SJCRH30 (cell line): ENCODE results near the gene DGKG. TPM values are rescaled to one million over a fixed set of nuclear protein-coding genes. Genes with fewer than 3 reads are reported as not detected.

Experiments used
- DNase-seq, 2 experiments: peaks; one replicate each; pipeline ENCODE4 v3.0.0-alpha.2; 2015 to 2020
- H3K27ac ChIP-seq: fragments of 250-450 bp; sonication (Bioruptor Pico); 2 replicates; pipeline ENCODE4 v1.5.1; 2020; ENCODE audit warnings: mild to moderate bottlenecking, moderate library complexity
- H3K27me3 ChIP-seq: fragments of 250-450 bp; sonication (Bioruptor Pico); 2 replicates; pipeline ENCODE4 v1.5.1; 2020; ENCODE audit warnings: mild to moderate bottlenecking, moderate library complexity
- H3K36me3 ChIP-seq: fragments of 250-450 bp; sonication (Bioruptor Pico); 2 replicates; pipeline ENCODE4 v1.5.1; 2020; ENCODE audit warnings: mild to moderate bottlenecking, moderate library complexity
- H3K4me1 ChIP-seq: fragments of 250-450 bp; sonication (Bioruptor Pico); 2 replicates; pipeline ENCODE4 v1.5.1; 2020; ENCODE audit warnings: mild to moderate bottlenecking, moderate library complexity
- H3K4me3 ChIP-seq: fragments of 250-450 bp; sonication (Bioruptor Pico); 2 replicates; pipeline ENCODE4 v1.5.1; 2020; ENCODE audit warnings: mild to moderate bottlenecking, moderate library complexity
- H3K9me3 ChIP-seq: fragments of 250-450 bp; sonication (Bioruptor Pico); replicated peaks from 2 replicates; pipeline ENCODE4 v1.5.1; 2020; ENCODE audit warnings: mild to moderate bottlenecking, moderate library complexity
- total RNA-seq: library from RNA; depleted of rRNA; stranded (reverse); fragments of >200 nt; shearing (Covaris generic); gene quantifications from 2 replicates; pipeline ENCODE4 v1.2.3, GENCODE V29; 2014

The DGKG gene
- total RNA-seq, 1 experiment from 2014 or later, result 0.08 TPM

DNA sequence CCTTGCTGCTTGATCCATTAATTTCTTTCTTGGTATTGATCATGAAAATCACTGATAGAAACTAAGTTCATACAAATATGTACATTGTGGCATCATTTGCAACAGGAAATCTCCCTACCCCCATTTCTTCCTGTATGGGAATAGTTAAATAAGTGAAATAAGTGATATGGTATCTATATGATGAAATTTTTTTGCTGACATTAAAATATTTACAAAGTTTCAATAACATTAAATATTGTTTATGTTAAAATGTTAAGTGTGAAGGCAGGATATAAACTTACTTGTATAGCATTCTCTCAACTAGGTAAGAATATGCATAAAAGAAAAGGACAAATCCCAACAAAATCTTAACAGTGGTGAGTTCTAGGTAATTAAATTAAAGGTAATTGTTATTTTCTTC lies 193.1 kb downstream of the DGKG start:
- H3K27me3 ChIP-seq, result no peaks in the 10 kb centered on the region

DNA sequence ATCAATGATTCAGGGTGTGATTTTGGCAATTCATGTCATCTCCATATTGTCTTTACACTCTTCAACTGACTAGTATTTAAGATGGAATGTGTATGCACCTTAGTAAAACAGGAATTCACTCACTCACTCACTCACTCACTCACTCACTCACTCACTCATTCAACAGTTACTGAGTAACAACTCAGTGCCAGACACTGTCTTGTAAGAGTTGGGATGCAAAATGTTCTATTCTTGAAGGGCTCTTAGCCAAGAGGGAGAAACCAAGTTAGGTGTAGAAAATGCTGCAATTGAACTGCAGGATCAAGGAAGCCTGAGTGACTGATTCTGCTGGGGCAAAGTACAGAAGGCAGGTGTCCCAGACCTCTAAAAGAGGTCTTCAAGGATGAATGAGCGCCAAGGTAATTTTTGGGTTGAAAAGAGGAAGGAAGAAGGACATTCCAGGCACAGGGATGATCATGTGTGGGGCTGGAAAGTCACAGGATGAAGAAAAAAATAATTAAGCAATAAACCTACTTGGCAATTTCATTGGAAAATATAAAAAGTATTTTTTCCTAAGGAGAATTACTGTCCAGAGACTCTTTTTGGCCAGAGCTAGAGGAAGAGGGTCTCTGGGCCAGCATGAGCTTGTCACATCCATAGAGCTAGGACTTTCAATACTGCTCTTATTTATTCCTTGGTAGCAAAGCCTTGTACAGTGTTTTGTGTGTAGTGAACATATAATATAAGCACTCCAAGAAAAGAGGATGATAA lies 194.2 kb downstream of the DGKG start:
- no peaks in the 10 kb centered on the region for H3K27me3 ChIP-seq

More for the DNA sequence above, 193.1 kb downstream of the DGKG start:
- Histone ChIP-seq H3K9me3 (no peaks in the 10 kb centered on the region), H3K36me3 (no peaks in the 10 kb centered on the region), H3K4me3 (no peak overlapping the region), H3K27ac (no peak overlapping the region), H3K4me1 (peaks cover 22% of the 10 kb centered on the region)
- no peak for DNase-seq

DNA sequence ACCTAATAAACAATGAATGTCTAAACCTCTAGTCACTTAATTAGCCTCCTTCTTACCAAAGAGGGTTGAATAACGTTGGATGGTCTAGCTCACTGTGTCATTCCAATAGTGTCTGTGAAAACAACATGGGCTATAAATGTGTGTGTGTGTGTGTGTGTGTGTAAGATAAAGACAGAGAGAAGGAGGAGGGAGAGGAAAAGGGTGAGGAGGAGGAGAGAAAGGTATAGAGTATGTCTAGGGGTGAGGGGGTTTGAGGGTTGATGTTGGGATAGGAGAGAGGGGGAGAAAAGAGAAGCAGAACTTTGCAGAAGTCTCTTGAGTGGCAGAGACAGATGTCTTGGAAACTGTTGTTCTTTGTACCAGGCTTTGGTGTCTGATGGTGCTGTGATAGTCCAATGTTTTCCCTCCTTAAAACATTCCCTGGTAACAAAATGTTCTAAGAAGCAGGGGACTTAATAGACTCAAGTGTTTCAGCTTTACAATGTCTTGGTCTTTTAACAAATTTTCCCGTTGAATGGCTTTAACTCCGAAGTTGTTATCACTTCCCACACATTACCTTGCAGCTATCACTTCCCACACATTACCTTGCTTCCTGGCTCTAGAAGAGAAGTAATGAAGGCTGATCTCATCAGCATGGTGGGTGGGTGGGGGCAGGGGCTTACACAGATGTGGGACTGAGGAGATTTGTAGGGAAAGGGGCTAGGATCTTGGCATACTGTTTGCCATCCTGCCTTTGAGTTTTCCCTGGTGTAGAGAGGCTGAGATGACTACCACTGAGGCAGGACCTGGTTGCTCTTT lies 195.3 kb downstream of the DGKG start:
- Histone ChIP-seq H3K4me1 (peaks cover 22% of the 10 kb centered on the region), H3K36me3 (no peaks in the 10 kb centered on the region), H3K4me3 (no peak overlapping the region), H3K9me3 (no peaks in the 10 kb centered on the region), H3K27me3 (no peaks in the 10 kb centered on the region), H3K27ac (peak overlapping the region; percentile 15; the same call in 1 of the 2 replicates)
- DNase-seq, result peak; percentile 13 to 70

More for the DNA sequence above, 194.2 kb downstream of the DGKG start:
- H3K4me1 ChIP-seq, result peaks cover 22% of the 10 kb centered on the region
- H3K27ac ChIP-seq, result no peak overlapping the region
- DNase-seq, result no peak
- no peak overlapping the region for H3K4me3 ChIP-seq
- no peaks in the 10 kb centered on the region for H3K9me3 ChIP-seq
- H3K36me3 ChIP-seq, result no peaks in the 10 kb centered on the region

DNA sequence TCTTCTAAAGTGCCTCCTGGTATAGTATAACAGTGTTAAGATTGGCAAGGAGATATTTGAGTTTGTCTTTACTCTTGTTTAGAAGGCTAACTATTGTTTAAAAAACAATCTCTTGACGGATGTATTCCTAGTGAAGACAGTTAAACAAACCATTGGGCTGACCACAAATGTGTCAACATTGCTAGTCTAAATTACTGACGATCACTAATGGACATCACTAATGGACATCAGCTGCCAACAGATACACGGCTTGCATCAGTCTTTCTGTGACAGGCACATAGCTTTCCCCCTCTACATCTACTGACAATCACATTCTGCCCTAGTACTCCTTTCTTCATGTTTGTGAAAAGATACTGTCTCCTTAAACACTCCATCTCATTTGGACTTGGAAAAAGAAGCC lies 196.0 kb downstream of the DGKG start:
- peaks cover 22% of the 10 kb centered on the region for H3K4me1 ChIP-seq
- H3K4me3 ChIP-seq, result no peak overlapping the region
- peak overlapping the region; percentile 15; the same call in 1 of the 2 replicates for H3K27ac ChIP-seq
- no peaks in the 10 kb centered on the region for H3K36me3 ChIP-seq
- H3K27me3 ChIP-seq, result no peaks in the 10 kb centered on the region
- DNase-seq, result peak in 1 of 2 experiments; percentile 29
- H3K9me3 ChIP-seq, result no peaks in the 10 kb centered on the region

DNA sequence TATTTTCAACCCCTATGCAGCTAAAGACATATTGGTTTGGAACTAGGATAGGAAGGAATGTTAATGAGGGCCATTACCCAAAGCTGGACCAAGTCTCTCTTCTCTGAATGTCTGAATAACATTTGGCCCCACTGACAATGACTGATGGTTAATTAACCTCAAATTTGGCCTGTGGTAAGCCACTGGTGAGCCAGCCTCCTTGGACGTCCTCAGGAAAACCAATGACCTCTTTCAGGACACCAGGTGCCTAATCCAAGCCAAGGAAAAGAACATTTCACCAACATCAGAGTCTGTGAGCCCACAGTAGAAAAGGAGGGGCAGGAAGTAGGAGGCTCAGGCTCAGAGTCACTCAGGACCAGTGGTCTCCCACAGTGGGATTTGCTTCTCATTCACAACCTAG lies 196.7 kb downstream of the DGKG start:
- Histone ChIP-seq H3K9me3 (no peaks in the 10 kb centered on the region), H3K4me3 (no peak overlapping the region), H3K4me1 (peaks cover 22% of the 10 kb centered on the region), H3K27ac (no peak overlapping the region), H3K36me3 (no peaks in the 10 kb centered on the region), H3K27me3 (no peaks in the 10 kb centered on the region)
- DNase-seq, result peak; percentile 7 to 33

- Histone ChIP-seq H3K36me3 (no peaks in the 10 kb centered on the region), H3K9me3 (no peaks in the 10 kb centered on the region), H3K4me1 (peaks cover 22% of the 10 kb centered on the region), H3K4me3 (no peak overlapping the region), H3K27ac (no peak overlapping the region), H3K27me3 (no peaks in the 10 kb centered on the region)
- DNase-seq, result no peak
These were observed 197.3 kb downstream of the DGKG start for GRCh38 chr3:186164696-186165095.

DNA sequence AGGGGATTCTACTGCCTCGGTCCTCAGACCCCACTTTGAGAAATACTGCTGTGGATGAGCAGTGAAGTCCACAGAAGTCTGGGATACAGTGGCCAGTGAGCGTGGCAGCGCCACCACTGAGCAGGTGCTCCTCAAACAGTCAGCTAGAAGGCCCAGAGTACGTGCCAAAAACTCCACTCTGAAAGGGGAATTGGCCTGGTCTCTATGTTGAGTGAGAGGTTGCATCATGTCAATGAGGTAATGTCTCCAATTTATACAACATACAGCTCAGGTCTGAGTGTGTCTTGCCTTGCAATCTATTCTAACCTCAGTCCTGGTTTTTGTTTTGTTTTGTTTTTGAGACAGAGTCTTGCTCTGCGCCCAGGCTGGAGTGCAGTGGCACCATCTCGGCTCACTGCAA lies 199.8 kb downstream of the DGKG start:
- Histone ChIP-seq H3K9me3 (no peaks in the 10 kb centered on the region), H3K27me3 (no peaks in the 10 kb centered on the region), H3K4me3 (no peak overlapping the region), H3K27ac (no peak overlapping the region), H3K36me3 (no peaks in the 10 kb centered on the region), H3K4me1 (peaks cover 22% of the 10 kb centered on the region)
- DNase-seq, result no peak

DNA sequence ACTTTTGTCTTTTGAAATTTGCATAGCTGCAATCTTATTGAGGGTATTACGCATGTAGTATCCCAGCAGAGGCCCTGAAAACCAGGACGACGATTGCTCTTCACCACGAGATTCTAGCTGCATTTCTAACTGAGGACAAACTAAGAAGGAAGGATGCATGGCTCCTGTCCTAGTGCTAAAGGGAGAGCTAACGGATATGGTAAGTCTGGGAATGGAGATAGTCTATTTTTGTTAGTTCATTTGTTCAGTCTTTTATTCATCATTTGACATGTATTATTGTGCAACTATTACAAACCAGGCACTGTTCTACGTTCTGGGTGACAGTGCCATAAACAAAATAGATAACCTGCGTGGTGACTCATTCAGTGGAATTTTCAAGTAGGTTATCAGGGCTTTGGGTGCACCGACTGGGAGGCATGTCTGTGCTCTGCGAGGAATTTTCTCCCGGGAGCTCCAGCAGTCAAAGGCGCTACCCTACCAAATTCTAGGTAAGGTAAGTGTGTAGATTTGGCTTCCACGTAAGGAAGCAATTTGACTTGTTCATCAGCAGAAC lies 201.3 kb downstream of the DGKG start:
- Histone ChIP-seq H3K27ac (no peak overlapping the region), H3K4me3 (no peak overlapping the region), H3K36me3 (no peaks in the 10 kb centered on the region), H3K4me1 (peaks cover 9% of the 10 kb centered on the region), H3K27me3 (no peaks in the 10 kb centered on the region), H3K9me3 (no peaks in the 10 kb centered on the region)
- no peak for DNase-seq

DNA sequence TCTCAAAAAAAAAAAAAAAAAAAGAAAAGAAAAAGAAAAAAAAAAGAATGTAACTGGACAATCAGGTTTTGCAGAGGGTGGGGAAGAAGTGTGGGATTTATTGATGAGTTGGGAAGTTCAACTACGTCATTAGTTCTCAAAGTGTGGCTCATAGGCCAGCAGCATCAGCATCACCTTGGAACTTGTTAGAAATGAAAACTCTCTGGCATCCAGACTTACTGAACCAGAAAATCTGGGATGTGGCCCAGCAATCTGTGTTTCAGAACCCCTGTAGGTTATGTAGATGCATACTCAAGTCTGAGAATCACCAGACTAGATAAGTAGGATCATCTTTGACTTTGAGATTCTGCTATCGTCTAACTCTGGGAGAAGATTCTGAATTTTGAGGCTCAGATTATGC lies 207.4 kb downstream of the DGKG start:
- H3K27ac ChIP-seq, result no peak overlapping the region
- no peaks in the 10 kb centered on the region for H3K36me3 ChIP-seq
- H3K27me3 ChIP-seq, result no peaks in the 10 kb centered on the region
- H3K4me3 ChIP-seq, result no peak overlapping the region
- no peaks in the 10 kb centered on the region for H3K9me3 ChIP-seq
- H3K4me1 ChIP-seq, result no peaks in the 10 kb centered on the region
- DNase-seq, result no peak

DNA sequence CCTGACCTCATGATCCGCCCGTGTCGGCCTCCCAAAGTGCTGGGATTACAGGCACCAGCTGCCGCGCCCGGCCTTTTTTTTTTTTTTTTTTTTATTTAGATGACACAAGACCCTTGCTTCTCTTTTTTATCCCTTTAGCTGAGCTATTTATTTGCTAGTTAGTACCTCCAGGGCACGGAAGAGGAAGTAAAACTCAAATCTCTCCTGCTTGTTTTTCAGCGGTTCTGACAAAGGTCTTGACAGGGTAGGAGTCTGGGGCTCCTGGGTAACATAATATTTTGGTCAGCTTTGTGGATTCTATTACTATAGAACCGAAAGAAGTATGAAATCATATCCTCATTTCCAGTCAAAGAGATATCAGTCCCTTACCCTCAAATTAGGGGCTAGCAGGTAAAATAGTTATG lies 209.1 kb downstream of the DGKG start:
- H3K36me3 ChIP-seq, result no peaks in the 10 kb centered on the region
- no peak overlapping the region for H3K27ac ChIP-seq
- H3K4me1 ChIP-seq, result no peaks in the 10 kb centered on the region
- H3K4me3 ChIP-seq, result no peak overlapping the region
- DNase-seq, result no peak
- no peaks in the 10 kb centered on the region for H3K9me3 ChIP-seq
- no peaks in the 10 kb centered on the region for H3K27me3 ChIP-seq

DNA sequence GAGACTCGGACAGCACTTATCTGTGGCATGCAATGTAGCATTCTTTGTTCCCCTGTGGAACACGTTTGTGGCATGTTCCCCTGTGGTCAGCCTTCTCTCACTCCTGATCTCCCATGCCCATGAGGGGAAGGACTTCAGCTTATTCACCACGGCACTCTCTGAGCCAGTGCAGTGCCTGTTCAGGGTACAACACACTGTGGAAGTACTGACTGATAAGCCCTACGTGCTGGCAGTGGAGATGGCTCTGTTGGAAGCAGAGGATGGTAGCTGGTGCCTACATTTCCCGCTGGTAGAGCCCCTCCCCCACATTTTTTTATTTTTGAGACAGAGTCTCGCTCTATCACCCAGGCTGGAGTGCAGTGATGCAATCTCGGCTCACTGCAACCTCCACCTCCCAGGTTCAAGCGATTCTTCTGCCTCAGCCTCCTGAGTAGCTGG lies 209.7 kb downstream of the DGKG start:
- Histone ChIP-seq H3K4me1 (no peaks in the 10 kb centered on the region), H3K36me3 (no peaks in the 10 kb centered on the region), H3K4me3 (no peak overlapping the region), H3K27ac (no peak overlapping the region), H3K9me3 (no peaks in the 10 kb centered on the region), H3K27me3 (no peaks in the 10 kb centered on the region)
- no peak for DNase-seq

- DNase-seq, result no peak
- Histone ChIP-seq H3K9me3 (no peaks in the 10 kb centered on the region), H3K4me3 (no peak overlapping the region), H3K27ac (no peak overlapping the region), H3K4me1 (no peaks in the 10 kb centered on the region), H3K36me3 (no peaks in the 10 kb centered on the region), H3K27me3 (no peaks in the 10 kb centered on the region)
These were observed 210.7 kb downstream of the DGKG start for GRCh38 chr3:186151077-186151971.

DNA sequence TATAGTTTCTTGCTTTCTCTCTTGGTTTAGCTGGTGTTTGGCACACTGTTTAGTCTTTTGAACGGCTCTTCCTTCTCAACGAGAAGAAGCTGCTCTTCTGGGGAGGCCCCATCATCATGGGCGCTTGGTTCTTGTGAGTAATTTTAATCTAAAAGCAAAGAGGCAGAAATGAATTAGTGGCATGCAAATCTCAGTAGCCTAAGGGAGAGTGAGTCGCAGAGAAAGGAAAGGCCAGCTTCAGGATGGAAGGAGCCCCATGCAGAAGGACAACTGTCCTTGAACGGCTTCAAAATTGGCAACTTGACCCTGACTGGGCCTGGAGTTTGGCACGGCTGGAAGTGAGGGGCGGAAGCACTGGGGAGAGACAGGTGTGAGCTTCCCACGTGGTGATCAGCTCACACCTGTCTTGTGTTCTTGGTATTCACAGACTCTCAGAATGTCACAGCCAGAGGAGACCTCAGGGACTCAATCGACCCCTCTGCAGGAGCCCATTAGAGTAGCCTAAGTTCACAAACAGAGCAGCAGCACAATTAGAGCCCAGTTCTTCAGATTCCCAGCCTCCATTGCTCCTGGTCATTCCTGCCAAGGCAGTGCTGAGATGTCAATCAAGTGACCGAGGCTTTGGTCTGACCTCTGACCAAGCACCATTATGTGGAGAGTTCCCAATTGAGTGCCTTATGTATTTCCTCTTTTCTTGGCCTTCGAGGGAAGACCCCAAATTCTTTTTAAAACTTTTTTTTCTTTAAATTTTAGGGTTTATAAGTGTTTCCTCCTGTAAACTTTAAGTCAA lies 211.8 kb downstream of the DGKG start:
- H3K4me1 ChIP-seq, result no peaks in the 10 kb centered on the region
- H3K27ac ChIP-seq, result no peak overlapping the region
- H3K9me3 ChIP-seq, result no peaks in the 10 kb centered on the region
- DNase-seq, result no peak
- H3K36me3 ChIP-seq, result no peaks in the 10 kb centered on the region
- H3K4me3 ChIP-seq, result no peak overlapping the region
- no peaks in the 10 kb centered on the region for H3K27me3 ChIP-seq
